GM19328 (cell line): ENCODE data around the gene PGBD5.

ENCODE experiments used
- ATAC-seq: cut with Tn5 transposase; IDR thresholded peaks from one replicate; pipeline ENCODE4 v1.9.1; 2021; ENCODE audit warnings: mild to moderate bottlenecking, moderate library complexity; ENCODE audit not compliant: unreplicated experiment

Gene PGBD5

DNA sequence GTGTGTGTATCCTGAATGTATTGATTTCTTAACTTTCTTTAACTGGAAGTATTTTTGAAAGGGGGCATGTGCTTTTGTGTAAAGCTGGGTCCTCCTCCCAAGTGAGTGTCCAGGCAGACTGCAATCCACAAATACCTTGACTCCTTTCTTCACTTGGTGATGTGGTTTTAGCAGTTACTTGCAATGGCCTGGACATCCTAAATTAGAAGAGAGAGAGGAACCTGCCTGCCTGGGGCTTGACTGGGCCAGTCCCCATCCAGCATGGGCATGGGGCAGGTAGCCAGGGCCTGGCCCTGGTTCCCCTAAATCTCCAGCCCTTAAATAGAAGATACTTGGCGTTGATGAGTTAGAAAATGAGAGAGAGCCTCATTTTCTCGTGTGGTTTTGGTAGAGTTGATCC, 159.7 kb downstream of the PGBD5 start:
- ATAC-seq = no peak

DNA sequence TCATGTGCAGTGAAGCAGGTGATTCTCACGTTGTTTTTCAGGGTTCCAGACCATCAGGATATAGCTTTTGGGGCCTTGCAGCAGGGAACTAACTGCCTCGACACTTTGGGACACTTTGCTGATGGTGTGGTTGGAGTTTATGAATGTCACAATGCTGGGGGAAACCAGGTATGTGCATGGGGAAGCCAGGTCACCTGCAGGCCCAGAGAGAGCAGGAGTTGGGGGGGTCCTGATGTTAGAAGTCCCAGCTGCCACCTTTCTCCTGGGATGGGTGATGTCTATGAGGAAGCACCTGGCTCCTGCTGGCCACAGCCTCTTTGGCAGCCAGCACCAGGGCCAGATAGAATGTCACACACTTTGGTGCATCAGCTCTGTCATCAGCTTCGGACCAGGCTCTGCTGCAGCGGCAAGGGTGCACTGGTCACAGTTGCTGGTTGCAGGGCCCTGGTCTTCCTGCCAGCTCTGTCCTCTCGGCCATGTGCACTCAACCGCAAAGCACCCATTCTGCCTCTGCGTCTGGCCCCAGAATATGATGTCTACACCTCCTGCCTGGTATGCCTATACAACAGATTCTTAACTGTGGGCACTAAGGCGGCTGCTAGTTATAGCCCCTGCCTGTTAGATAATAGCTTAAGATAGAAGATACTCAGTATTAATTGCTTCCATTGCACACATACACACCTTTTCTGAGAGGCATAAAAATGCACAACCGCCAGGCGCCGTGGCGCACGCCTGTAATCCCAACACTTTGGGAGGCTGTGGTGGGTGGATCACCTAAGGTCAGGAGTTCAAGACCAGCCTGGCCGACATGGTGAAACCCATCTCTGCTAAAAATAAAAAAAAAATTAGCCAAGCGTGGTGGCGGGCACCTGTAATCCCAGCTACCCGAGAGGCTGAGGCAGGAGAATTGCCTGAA, 160.7 kb downstream of the PGBD5 start:
- ATAC-seq = no peak
